ENCODE data around the gene GLDN.
"Not testable (repeated sequence)": the region's sequence is repeated elsewhere in the genome, so short reads cannot be mapped to it uniquely, and the experiment has no call there.

The GLDN gene

GRCh38 chr15:51405693-51406523, 64.5 kb downstream of the GLDN start:
- no peak for DNase-seq
- in situ Hi-C loops (cut with MboI; ENCODE audit: low pct_unique_long_range_greater_than_20kb, low sequenced_read_pairs) = no loop called here

- DNase-seq = no peak
- in situ Hi-C loops (cut with MboI; ENCODE audit: low pct_unique_long_range_greater_than_20kb, low sequenced_read_pairs) = no loop called here
Observed at GRCh38 chr15:51414256-51414860, 72.9 kb downstream of the GLDN start.

GRCh38 chr15:51416129-51416528, 74.7 kb downstream of the GLDN start:
- in situ Hi-C loops (cut with MboI; ENCODE audit: low pct_unique_long_range_greater_than_20kb, low sequenced_read_pairs) = no loop called here
- no peak for DNase-seq

GRCh38 chr15:51423040-51423439, 81.6 kb downstream of the GLDN start:
- DNase-seq; in situ Hi-C loops (cut with MboI; ENCODE audit: low pct_unique_long_range_greater_than_20kb, low sequenced_read_pairs): not testable (repeated sequence)

- in situ Hi-C loops (cut with MboI; ENCODE audit: low pct_unique_long_range_greater_than_20kb, low sequenced_read_pairs) = no loop called here
- no peak for DNase-seq
Observed at GRCh38 chr15:51424780-51425179, 83.3 kb downstream of the GLDN start.

- no peak for DNase-seq
- in situ Hi-C loops (cut with MboI; ENCODE audit: low pct_unique_long_range_greater_than_20kb, low sequenced_read_pairs) = no loop called here
Observed at GRCh38 chr15:51425517-51426040, 84.1 kb downstream of the GLDN start.

- DNase-seq = no peak
- in situ Hi-C loops (cut with MboI; ENCODE audit: low pct_unique_long_range_greater_than_20kb, low sequenced_read_pairs) = no loop called here
Observed at GRCh38 chr15:51438526-51438925, 97.1 kb downstream of the GLDN start.

GRCh38 chr15:51443282-51443914, 101.9 kb downstream of the GLDN start:
- in situ Hi-C loops (cut with MboI; ENCODE audit: low pct_unique_long_range_greater_than_20kb, low sequenced_read_pairs) = no loop called here
- DNase-seq = no peak

- no peak for DNase-seq
- in situ Hi-C loops (cut with MboI; ENCODE audit: low pct_unique_long_range_greater_than_20kb, low sequenced_read_pairs) = no loop called here
Observed at GRCh38 chr15:51444112-51444511, 102.7 kb downstream of the GLDN start.

GRCh38 chr15:51444807-51445206, 103.4 kb downstream of the GLDN start:
- in situ Hi-C loops (cut with MboI; ENCODE audit: low pct_unique_long_range_greater_than_20kb, low sequenced_read_pairs) = no loop called here
- no peak for DNase-seq

GRCh38 chr15:51446029-51446744, 104.7 kb downstream of the GLDN start:
- DNase-seq; in situ Hi-C loops (cut with MboI; ENCODE audit: low pct_unique_long_range_greater_than_20kb, low sequenced_read_pairs): not testable (repeated sequence)

GRCh38 chr15:51447855-51448621, 106.6 kb downstream of the GLDN start:
- DNase-seq = no peak
- in situ Hi-C loops (cut with MboI; ENCODE audit: low pct_unique_long_range_greater_than_20kb, low sequenced_read_pairs) = no loop called here

GRCh38 chr15:51448622-51449399, 107.4 kb downstream of the GLDN start:
- no peak for DNase-seq
- in situ Hi-C loops (cut with MboI; ENCODE audit: low pct_unique_long_range_greater_than_20kb, low sequenced_read_pairs) = no loop called here

GRCh38 chr15:51450001-51450400, 108.5 kb downstream of the GLDN start:
- DNase-seq = no peak
- in situ Hi-C loops (cut with MboI; ENCODE audit: low pct_unique_long_range_greater_than_20kb, low sequenced_read_pairs) = no loop called here
